HPDE6-E6E7 (cell line): ENCODE results near the gene KCNC4.

Experiments
- DNase-seq: peaks from one replicate; pipeline ENCODE4 v3.0.0; 2011; ENCODE audit warnings: missing footprints; ENCODE audit errors: extremely low spot score

The KCNC4 gene

GRCh38 chr1:110230381-110231199 is 20.5 kb downstream of the KCNC4 start:
- DNase-seq = no peak

GRCh38 chr1:110233861-110234260 is 23.7 kb downstream of the KCNC4 start:
- DNase-seq = no peak

- DNase-seq = peak; percentile 27
Observed at GRCh38 chr1:110234691-110235090, 24.6 kb downstream of the KCNC4 start.

- no peak for DNase-seq
Observed at GRCh38 chr1:110235181-110235833, 25.2 kb downstream of the KCNC4 start.

- DNase-seq = peak; percentile 78
Observed at GRCh38 chr1:110235834-110236682, 25.9 kb downstream of the KCNC4 start.

GRCh38 chr1:110237386-110238152 is 27.5 kb downstream of the KCNC4 start:
- no peak for DNase-seq

- no peak for DNase-seq
Observed at GRCh38 chr1:110239441-110240430, 29.6 kb downstream of the KCNC4 start.

- DNase-seq = no peak
Observed at GRCh38 chr1:110240476-110241210, 30.5 kb downstream of the KCNC4 start.

- DNase-seq = no peak
Observed at GRCh38 chr1:110241516-110241915, 31.4 kb downstream of the KCNC4 start.

GRCh38 chr1:110242062-110242461 is 31.9 kb downstream of the KCNC4 start:
- no peak for DNase-seq

GRCh38 chr1:110242731-110243130 is 32.6 kb downstream of the KCNC4 start:
- DNase-seq = no peak

- DNase-seq = no peak
Observed at GRCh38 chr1:110243146-110243545, 33.0 kb downstream of the KCNC4 start.

GRCh38 chr1:110243574-110243973 is 33.5 kb downstream of the KCNC4 start:
- no peak for DNase-seq

GRCh38 chr1:110245876-110246620 is 35.9 kb downstream of the KCNC4 start:
- DNase-seq = no peak

- no peak for DNase-seq
Observed at GRCh38 chr1:110248746-110249145, 38.6 kb downstream of the KCNC4 start.

- DNase-seq = no peak
Observed at GRCh38 chr1:110249256-110249655, 39.1 kb downstream of the KCNC4 start.

- no peak for DNase-seq
Observed at GRCh38 chr1:110250008-110250407, 39.9 kb downstream of the KCNC4 start.

GRCh38 chr1:110250749-110251148 is 40.6 kb downstream of the KCNC4 start:
- no peak for DNase-seq

- no peak for DNase-seq
Observed at GRCh38 chr1:110253213-110253612, 43.1 kb downstream of the KCNC4 start.
